MM.1S (cell line): ENCODE results near the gene DNAJC30.

Experiments
- EZH2 ChIP-seq: fragments of 300-600 bp; sonication (generic); optimal IDR thresholded peaks from 2 replicates; pipeline ENCODE3; 2017; ENCODE audit warnings: low read depth, mild to moderate bottlenecking, antibody characterized with exemption, low read length, mixed read lengths
- EZH2phosphoT487 ChIP-seq: fragments of 300-600 bp; sonication (generic); IDR thresholded peaks from 2 replicates; pipeline ENCODE4 v1.6.1; 2018; ENCODE audit warnings: antibody characterized with exemption, low read length
- TF ChIP-seq, protein P1 (sequence below): fragments of 300-600 bp; sonication (generic); IDR thresholded peaks from 2 replicates; pipeline ENCODE4 v1.5.1; 2016; ENCODE audit warnings: antibody characterized with exemption, low read length, mixed read lengths

DNA sequence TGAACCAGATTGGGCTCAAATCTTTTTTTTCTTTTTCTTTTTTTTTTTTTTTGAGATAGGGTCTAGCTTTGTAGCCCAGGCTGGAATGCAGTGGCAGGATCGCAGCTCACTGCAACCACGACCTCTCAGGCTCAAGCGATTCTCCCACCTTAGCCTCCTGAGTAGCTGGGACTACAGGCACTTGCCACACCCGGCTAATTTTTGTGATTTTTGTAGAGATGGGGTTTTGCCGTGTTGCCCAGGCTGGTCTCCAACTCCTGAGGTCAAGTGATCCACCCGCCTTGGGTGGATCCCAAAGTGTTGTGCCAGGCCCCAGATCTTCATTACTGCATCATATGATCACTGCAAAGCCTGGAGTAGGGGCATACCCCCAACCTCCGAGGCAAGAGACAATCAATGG, 2.8 kb downstream of the DNAJC30 start:
- TF ChIP-seq, protein P1, sequence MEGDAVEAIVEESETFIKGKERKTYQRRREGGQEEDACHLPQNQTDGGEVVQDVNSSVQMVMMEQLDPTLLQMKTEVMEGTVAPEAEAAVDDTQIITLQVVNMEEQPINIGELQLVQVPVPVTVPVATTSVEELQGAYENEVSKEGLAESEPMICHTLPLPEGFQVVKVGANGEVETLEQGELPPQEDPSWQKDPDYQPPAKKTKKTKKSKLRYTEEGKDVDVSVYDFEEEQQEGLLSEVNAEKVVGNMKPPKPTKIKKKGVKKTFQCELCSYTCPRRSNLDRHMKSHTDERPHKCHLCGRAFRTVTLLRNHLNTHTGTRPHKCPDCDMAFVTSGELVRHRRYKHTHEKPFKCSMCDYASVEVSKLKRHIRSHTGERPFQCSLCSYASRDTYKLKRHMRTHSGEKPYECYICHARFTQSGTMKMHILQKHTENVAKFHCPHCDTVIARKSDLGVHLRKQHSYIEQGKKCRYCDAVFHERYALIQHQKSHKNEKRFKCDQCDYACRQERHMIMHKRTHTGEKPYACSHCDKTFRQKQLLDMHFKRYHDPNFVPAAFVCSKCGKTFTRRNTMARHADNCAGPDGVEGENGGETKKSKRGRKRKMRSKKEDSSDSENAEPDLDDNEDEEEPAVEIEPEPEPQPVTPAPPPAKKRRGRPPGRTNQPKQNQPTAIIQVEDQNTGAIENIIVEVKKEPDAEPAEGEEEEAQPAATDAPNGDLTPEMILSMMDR = no peak
- TF ChIP-seq EZH2 = no peak
- no peak for TF ChIP-seq EZH2phosphoT487
